Activated CD4-positive, alpha-beta T cell treated with anti-CD3 and anti-CD28 coated beads, Interleukin-2, amount 50 U/mL, for 24 hours (primary cell): ENCODE results near the gene LYST.

Experiments
- DNase-seq, 2 donors: peaks; one replicate each; pipeline ENCODE4 v3.0.0-alpha.2; 2020; ENCODE audit warnings: low read depth in 1 of 2, low spot score in 1 of 2

LYST gene

DNA sequence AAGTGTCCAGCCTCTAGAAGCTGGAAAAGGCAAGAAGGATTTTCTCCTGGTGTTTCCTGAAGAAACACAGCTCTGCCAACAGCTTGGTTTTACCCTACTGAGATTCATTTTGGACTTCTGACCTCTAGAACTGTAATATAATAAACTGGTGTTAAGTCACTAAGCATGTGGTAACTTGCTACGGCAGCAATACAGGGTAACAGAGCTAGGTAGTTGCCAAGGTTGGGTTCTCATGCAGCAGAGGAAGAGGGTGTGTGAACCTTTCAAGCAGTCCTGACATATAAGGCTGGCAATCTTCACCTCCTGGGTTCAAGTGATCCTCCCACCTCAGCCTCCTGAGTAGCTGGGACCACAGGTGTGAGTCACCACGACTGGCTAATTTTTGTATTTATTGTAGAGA is 253.1 kb downstream of the LYST start:
- DNase-seq, result no peak

DNA sequence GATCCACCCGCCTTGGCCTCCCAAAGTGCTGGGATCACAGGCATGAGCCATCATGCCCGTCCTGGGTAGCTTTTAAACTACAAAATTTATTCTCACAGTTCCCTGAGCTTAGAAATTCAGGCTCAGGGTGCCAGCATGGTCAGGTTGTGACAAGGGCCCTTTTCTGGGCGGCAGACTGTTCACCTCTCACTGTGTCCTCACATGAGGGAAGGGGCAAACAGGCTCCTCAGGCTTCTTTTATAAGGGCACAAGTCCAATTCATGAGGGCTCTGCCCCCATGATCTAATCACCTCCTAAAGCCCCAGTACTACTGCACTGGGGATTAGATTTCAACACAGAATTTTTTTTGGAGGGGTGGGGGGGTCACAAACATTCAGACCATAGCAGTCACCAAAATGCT is 253.9 kb downstream of the LYST start:
- no peak for DNase-seq
